ENCODE measurements around the gene RNF150. TPM values are rescaled to one million over a fixed set of nuclear protein-coding genes. Genes with fewer than 3 reads are reported as not detected.
A peak's percentile ranks its signal among the peaks of the same experiment; 100 is the strongest.

RNF150 gene
- polyA plus RNA-seq, 1 donor, result 28.9 TPM

DNA sequence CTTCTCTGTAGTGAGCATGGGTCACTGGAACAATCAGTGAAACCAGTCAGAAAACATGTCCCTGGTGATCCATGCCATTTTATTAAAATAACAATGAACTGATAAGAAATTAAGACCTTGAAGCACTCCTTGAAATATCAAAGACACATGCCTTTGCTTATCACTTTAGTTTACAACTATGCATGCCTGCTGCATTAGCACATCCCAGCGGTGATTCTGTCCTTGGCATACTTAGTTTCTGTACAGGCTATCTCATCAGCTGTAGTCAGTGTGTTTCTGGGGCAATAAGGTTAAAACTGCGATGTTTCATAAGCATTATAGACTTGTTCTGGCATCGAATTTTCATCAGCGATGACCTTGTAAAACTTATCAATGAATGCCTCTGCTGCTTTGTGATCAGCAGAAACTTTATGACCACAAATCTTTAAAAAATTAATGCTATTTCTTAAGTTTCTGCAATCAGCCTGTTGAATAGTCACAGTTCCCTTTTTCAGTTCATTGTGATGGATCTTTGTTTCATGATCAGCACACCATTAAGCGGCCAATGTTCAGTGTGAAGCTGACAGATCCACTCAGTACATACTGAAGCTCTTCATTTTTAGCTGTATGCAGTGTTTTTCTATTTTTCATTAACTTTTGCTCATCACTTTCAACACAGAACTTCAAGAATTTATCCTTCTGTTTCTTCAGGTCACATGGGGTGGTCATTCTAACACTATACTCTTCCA lies 150.5 kb downstream of the RNF150 start:
- DNase-seq, result no peak

DNA sequence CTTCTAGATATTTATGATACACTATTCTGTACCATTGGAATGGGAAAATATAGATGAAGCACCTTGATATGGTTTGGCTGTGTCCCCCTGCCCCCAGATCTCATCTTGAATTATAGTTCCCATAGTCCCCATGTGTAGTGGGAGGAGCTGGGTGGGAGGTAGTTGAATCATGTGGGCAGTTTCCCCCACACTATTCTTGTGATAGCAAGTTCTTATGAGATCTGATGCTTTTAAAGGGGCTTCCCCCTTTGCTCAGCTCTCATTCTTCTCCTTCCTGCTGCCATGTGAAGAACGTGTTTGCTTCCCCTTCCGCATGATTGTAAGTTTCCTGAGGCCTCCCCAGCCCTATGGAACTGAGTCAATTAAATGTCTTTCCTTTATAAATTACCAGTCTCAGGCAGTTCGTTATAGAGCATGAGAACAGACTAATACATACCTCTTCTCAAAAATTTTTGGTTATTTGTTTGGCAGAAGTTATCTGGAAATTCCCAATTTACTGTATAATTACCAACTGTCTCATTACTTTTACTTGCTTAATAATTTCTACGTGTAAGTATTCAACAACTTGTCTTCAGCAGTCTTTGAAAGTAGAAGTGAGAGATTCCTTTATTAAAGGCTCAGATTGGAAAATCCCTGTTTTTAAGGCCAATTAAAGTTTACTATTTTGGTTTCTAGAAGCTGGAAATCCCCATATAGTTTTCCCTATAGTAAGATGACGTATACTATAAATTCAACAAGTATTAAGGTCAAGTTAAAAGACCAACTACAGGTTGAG lies 152.7 kb downstream of the RNF150 start:
- DNase-seq, result no peak

DNA sequence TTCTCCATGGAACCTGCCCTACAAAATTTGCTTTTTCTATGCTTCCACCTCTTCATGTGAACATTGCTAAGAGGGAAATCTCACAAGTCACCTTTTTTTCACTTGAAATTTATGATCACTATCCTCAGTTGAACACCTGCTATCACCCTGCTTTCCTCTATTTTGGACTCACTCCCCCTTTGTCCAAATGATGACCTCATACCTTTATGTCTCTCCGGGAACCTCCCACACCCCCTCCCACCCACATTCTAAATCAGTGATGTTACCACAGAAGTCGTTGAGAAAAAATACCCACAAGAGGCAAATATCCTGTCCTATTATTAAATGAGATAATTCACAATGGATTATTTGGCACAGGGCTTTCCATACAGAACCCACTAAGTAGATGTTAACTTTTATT lies 156.5 kb downstream of the RNF150 start:
- no peak for DNase-seq

DNA sequence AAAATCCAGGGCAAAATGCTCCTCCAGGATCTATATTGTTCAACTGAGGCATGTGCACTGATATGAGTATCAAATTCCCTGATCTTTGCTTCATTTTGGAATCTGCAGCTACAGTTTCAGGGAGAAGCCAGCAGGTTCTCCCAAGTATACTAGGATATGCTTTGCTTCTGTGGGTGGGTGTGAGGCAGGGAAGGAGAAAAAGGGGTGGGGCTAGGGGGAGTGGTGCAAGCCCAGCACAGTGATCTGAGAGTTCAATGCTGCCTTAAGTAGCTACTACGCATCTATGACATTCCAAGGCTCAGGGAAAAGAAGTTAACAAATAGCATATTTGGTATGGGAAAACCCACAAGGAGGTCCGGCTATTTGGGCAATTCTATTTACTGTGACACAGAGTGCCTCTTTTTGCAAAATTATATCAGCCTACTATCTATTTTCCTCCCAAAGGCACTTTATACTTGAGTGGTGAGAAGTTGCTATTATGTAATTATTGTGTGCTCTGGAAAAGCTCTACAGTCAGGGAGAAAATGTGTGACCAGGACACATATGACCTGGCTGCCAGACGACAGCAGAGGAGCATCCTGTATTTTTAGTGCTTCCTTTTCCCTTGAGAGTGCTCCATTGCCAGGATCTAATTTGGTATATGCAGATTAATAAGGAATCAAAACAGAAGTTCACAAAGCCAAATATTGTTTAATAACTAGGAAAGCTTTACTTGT lies 162.0 kb downstream of the RNF150 start:
- no peak for DNase-seq

DNA sequence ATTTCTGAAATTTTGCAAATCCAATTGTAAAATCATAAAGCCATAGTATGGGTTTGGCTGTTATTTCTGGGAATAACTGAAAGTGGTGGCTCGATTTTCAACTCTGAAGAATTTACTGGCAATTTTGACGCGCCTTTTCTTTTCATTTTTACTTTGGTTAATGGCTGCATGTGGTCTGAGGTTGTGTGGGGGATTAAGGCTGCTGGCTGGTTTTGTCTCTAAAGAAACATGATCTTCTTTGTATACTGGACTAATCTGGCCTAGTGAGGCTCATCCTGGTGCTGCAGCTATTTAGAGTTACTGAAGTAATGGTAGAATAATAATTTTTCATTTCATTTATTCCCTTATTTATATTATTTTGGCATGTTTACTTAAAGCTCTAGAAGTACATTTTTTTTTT lies 164.0 kb downstream of the RNF150 start:
- DNase-seq, result no peak

DNA sequence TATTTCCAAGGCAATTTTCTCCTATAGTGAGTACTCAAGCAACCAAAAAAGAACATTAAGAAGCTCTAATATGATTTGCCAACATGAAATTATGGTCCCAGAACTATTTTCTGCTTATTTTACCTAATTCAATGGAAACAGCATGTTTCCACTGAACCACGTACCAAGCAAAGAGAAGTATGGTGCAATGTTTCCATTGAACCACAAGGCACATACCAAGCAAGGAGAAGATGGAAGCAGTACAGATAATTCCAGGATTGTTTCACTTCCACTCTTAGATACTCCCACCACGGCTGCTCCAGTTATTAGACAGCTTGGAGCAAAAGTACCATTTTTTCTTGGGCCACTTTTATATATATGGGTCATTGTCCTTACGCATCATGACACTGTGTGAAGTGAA lies 164.9 kb downstream of the RNF150 start:
- DNase-seq, result no peak

DNA sequence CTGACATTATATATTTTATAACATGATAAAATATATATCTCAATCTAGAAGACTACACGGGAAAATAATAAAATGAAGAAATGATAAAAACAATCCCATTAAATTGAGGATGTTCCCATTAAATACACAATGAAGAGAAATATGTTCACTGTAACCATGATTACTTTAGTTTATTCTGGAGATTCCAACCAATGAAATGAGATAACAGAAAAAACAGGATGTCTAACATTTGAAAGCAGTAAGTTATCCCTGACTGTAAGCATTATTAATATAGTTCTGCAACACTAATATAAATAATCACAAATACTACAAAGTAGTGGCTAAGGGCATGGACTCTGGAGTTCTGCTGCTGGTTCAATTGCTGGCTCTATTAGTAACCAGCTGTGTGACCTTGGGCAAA lies 169.4 kb downstream of the RNF150 start:
- DNase-seq, result no peak

DNA sequence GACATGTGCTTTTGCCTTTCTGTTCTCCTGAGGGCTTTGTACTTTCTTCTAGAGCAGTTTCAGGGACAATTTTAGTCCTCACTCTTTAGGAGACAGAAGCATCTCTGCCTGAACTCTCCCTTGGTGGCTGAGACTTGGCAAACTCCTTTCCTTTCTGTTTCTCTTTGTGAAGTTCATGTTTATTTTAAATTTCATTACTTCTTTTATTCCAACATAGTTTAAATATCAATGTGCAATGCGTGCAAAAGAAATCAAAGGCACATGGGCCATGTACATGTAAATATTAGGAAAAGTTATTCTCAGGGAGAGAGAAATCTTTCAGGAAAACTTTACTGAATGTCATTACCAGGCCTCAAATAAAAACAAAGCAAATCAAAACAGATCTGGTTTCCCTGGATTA lies 177.6 kb downstream of the RNF150 start:
- DNase-seq, result no peak

DNA sequence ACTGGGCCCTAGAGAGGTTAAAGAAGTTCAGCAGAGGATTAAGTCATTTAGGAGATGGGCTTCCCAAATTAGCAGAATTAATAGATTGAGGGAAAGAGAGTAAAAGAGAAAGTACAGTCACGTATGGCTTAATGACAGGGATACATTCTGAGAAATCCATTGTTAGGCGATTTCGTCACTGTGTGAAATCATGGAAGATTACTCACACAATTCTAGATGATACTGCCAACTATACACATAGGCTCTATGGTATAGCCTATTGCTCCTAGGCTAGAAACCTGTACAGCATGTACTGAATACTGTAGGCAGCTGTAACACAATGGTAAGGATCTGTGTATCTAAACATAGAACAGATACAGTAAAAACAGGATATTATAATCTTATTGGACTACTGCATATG lies 180.6 kb downstream of the RNF150 start:
- DNase-seq, result no peak

DNA sequence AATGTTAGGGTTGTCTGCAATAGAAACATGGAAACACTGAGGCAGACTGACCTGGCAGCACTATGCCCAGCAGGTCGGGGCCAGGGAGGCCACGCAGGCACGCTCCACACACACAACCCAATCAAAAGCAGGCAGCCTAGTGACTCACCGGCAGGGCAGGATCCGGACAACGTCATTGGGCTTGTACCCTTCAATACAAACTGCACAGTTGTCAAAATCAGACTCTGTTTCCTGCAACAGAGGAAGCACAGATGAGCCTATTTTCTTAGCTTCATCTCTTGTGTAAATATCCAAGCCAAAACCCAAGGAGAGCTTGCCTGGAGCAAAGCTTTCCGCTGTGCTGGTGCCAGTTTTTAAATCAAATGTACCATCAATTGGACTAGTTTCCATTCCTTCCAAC lies 185.8 kb downstream of the RNF150 start:
- no peak for DNase-seq

DNA sequence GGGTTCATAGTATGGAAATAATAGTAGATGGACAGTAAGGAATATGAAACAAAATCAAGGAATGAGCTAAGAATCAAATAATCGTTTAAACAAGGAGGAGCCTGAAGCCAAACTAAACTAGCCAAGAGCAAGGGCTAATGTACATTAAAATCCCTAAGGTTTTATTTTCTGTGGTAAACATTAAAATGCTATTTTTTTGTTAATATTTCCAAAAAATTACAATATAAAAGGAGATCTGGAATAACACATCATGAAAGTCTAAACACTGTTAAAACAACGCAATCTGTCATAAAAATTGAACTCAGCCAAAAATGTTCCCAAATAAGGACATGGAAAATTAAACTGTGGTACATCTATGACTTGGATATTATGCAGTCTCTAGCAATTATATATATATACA lies 188.2 kb downstream of the RNF150 start:
- DNase-seq, result no peak

DNA sequence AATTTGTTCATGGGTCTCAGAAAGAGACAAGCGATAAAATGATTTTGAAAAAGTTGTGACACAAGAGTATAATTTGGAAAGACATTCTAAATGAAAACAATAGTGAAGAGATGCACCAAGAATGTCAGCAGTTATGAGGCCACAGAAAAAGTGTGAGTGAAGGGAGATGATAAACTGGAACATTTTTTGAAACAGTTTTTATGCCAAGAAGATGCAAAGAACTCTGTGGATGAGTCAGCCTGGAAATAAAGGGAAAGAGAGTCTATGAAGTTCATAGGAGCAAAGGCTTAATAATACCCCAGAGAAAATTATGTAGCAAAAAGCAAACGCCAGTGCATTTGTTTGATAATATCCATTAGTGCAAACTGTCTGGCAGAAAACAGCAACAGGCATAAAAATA lies 188.7 kb downstream of the RNF150 start:
- DNase-seq, result no peak

DNA sequence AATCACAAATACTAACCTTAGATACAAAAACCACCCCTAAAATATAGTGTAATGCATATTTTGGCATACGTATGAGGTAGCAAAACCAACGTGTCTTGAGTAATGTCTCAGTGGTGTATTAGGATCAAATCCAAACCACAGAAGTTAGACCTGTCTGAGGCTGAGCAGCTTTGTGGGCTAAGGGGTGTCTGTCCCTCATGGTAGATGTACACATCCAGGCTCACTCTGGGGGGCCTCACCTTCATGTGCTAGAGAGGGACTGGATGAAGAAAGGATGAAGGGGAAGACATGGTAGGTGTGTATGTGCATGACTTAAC lies 189.1 kb downstream of the RNF150 start:
- no peak for DNase-seq

DNA sequence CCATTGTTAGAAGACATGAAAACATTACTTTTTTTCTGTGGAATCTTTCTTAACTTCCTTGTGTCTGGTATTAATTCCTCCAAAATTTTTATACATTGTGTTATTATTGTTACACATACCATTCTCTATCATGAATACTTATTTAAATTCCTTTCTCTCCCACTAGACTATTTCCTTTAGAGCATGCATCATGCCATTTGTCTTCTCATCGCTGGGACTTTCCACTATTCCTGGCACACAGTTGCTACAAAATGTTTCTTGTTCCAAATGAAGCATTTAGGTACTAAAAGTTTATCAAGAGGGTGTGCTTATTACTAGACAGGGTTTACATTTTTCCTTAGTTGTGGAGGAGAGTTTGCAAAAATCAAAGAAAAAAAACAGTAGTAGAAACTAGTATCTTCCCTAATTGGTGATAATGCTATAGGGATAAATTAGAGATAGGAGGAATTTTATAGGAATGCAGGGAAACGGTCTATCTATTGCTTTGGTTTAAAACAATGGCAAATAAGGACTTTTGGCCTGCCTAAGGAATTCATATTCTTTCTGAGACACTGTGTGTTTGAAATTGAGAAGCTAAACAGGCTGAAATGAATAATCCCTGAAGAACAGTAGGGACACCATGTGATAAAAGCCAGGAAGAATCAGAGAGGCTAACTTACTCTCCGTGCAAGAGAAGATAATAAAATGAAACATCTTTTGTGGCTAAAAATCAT lies 189.6 kb downstream of the RNF150 start:
- no peak for DNase-seq

DNA sequence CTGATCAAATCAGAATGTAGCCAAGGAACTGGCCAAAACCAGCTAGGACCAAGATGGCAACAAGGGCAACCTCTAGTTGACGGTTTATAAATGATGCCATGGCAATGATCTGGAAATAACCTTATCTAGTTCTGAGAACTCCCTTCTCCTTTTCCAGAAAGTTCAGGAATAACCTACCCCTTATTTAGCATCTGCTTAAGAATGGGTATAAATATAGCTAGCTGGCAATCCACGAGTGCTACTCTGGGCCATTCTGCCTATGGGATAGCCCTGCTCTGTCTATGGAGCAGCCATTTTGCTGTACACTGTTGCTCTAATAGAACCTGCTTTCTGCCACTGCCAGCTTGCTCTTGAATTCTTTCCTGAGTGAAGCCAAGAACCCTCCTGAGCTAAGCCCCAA lies 192.7 kb downstream of the RNF150 start:
- no peak for DNase-seq

DNA sequence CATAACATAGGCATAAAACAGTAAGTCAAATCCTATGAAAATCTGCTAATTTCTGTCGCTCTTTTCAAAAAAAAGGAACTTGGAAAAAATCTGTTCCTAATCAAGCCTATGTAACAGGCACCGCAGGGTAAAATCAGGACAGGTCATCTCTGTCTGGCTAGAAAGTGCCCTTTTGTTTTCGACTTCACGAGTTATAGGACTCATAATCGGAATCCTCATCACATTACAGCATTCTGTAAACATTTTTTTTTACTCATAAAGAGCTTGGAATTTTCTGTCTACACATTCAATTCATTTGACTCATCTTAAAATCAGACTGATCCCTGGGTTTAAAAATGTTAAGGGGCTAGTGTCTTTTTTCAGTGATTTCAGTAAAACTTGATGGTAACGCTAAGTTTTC lies 195.4 kb downstream of the RNF150 start:
- DNase-seq, result no peak

DNA sequence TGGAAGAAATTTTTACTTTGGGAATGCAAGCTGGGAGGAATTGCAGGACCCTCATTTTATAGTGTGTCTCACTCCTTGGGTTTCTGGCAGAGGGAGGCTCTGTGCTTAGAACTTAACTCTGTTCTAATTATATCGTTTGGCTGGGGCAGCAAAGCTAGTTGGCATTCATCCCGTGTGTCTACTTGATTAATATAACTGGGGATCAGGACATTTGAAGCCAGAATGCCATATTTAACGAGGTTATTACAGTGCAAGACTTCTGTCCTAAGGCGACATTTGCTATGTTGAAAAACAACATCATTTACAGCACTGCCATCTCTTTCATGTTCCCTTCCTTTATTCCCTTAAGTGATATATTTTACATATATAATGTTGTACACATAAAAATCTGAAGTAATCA lies 198.0 kb downstream of the RNF150 start:
- peak; percentile 80 for DNase-seq

DNA sequence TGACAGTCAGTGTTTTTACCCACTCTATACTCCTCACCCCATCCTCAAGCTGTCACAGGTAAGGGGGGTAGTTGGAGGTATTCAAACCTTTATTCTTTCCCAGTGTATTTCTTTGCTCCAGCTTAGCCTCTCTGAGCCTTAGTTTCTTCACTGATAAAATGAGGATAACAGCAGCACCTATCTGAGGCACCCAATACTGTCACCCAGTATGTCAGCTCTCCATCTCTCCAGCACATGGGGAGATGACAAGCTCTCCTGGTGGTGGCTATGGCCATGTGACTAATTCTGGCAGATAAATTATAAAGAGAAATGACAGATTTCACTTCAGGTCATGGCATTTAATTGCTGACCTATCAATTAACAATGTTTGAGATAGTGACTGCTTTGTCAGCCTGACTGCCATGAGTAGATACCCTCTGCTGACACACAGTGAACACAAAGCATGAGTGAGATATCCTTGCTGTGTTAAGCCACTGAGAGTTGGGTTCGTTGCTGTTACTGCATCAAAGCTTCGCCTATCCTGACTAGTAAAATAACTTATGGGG lies 200.7 kb downstream of the RNF150 start:
- DNase-seq, result no peak

DNA sequence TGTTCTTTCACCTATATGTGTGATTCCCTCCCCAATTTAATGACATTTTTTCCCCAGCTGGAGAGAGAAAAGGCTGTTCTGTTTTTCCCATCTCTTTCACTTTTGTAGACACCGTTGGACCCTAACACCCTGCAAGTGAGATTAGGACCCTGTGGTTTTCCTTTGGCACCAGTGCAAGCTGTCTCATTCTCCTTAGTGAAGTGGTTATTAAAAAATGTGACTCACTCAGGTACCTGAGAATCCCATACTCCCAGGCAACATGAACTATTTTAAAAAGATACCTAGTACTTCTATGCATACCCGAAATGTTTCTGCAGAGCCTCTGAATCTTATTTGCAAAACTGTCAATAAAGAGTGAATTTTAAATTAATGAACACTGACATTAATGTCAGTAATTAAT lies 201.4 kb downstream of the RNF150 start:
- DNase-seq, result no peak

DNA sequence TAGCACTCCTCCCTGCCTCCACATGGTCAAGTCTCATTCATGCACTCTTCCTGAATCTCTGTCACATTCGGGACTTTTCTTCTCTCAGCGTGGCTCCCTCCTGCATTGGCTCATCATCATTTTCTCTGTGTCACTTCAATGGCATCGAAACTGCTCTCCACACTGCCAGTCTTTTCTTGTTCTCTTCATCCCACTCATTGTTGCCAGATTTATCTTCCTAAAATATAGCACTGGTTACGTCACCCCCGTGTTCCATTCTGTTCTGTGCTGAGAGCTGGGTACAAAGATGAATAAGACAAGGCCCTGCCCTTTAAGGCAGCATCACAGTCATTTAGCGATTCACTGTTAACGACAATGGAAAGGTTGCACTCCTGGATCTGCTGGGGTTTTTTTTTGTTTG lies 202.7 kb downstream of the RNF150 start:
- no peak for DNase-seq

DNA sequence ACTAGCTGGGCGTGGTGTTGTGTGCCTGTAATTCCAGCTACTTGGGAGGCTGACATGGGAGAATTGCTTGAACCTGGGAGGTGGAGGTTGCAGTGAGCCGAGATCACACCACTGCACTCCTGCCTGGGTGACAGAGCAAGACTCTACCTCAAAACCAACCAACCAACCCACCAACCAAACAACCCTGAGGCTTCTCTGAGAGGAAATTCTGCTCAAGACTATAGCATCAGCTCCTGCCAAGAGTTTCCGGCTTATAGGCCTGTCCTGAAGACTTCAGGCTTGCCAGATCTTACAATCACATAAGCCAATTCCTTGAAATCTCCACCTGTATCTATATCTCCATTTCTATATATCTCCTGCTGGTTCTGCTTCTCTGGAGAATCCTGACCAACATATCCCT lies 203.3 kb downstream of the RNF150 start:
- DNase-seq, result no peak

DNA sequence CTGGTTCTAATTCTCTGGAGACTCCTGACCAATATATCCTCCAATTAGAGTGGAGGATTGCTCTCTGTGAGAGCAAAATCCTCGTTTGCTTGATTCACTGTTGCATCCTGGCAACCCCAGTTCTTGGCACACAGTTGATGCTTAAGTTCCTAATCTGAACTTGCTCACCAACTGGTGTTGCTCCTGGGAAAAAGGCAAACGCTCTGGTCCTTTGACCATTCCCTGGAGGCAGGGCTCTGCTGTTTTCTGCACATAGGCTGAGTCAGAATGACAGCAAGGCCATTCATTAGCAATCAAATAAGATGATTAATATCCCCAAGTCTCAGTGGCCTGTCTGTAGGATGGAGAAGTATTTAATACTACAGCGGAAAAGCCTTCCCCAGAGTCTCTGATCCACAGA lies 204.4 kb downstream of the RNF150 start:
- no peak for DNase-seq

DNA sequence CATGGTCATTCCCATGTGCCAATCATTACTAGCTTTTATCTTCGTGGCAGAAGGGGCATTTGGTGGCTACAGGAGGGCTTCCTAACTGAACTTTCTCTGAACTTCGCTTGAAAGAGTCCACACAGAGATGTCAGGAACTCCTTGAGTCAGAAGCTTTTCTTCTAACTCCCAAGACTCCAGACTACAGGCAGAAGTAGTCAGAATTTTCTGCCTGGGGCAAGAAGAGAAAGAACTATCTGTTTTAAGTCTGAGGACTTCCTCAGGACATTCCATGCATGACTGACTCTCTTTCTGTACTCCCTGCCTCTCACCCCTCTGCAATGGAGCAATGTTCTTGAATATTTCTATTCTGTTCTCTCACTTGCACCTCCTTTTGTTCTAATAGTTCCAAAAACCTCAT lies 206.6 kb downstream of the RNF150 start:
- no peak for DNase-seq

Data from left kidney (tissue), 2 donors.